ENCODE results near the gene LIMCH1. TPM values are rescaled to one million over a fixed set of nuclear protein-coding genes. Genes with fewer than 3 reads are reported as not detected.

Gene LIMCH1
- total RNA-seq, 1 donor from 2014 or later, result not detected

DNA sequence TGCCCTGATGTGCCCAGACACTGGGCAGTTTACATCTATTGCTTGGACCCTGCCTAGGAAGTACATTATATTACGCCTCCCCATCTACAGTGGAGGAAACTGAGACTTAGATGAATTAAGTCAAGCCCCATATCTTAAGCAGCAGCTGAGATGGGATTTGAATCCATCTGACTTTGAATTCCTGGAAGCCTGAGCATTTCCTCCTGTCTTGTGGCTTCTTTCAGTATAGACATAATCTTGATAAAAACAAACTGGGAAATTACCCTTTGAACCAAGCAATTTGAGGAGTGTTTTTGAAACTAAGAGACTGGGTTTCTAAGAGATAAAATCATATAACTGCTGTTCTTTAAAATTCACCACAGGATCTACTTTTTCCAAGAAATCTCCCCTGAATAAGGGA, 18.6 kb downstream of the LIMCH1 start:
- Mint-ChIP-seq H3K27ac (no peak overlapping the region), H3K9me3 (no peaks in the 10 kb centered on the region), H3K4me1 (ENCODE audit: low read depth) (no peaks in the 10 kb centered on the region), H3K27me3 (ENCODE audit: low read depth) (no peaks in the 10 kb centered on the region), H3K4me3 (ENCODE audit: low read depth) (no peak overlapping the region), H3K36me3 (ENCODE audit: low read depth) (no peaks in the 10 kb centered on the region)
- no peak for DNase-seq (ENCODE audit: low spot score)
- intact Hi-C loops (cut with micrococcal nuclease), result no loop called here

DNA sequence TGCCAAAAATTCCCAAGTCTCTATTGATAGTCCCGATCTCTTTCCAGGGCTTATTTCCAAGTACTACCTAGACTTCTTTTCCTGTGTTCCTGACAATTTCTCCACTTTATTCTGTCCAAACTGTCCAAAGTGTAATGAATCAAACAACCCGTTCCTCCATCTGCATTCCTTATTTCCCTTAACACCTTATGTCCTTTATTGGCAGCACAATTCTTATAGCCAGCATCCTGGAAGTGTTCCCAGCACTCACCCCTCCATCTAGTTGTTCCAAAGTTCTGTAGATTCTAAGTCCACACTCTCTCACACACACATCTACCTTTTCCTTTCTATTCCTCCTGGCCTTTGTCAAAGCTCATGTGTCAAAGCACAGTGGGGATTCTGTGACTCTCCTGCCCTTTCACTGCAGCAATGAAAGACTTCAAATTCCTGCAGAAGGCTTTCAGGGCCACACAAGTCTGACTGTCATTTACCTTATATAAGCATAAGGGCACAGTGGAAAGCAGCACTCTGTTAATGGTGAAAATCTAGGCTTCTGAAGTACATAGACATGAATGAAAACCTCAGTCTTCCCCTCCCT, 22.1 kb downstream of the LIMCH1 start:
- intact Hi-C loops (cut with micrococcal nuclease), result no loop called here

DNA sequence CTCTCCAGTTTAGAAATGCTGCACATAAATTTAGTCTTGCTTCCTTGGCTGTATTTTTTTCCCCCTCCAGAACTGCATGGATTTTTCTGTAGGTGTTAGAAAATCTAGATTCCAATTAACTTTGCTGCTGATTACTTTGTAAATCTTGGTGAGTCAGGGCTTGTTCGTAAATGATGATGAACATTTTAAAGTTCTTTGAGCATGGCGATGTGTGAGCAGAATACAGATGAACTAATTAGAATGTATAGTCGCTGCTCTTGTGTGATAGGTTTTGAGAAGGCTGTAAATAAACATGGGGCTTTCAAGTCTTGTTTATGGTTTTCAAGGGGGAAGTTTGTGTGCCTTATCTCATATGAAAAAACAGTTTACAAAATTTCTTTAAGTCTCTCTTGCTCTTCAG, 23.3 kb downstream of the LIMCH1 start:
- Mint-ChIP-seq H3K9me3 (no peaks in the 10 kb centered on the region), H3K27ac (no peak overlapping the region), H3K4me3 (ENCODE audit: low read depth) (no peak overlapping the region), H3K27me3 (ENCODE audit: low read depth) (no peaks in the 10 kb centered on the region), H3K4me1 (ENCODE audit: low read depth) (no peaks in the 10 kb centered on the region), H3K36me3 (ENCODE audit: low read depth) (no peaks in the 10 kb centered on the region)
- DNase-seq (ENCODE audit: low spot score), result no peak
- intact Hi-C loops (cut with micrococcal nuclease), result no loop called here

More for the DNA sequence above, 22.1 kb downstream of the LIMCH1 start:
- H3K27me3 Mint-ChIP-seq (ENCODE audit: low read depth), result no peaks in the 10 kb centered on the region
- no peaks in the 10 kb centered on the region for H3K9me3 Mint-ChIP-seq
- no peaks in the 10 kb centered on the region for H3K4me1 Mint-ChIP-seq (ENCODE audit: low read depth)
- no peak overlapping the region for H3K27ac Mint-ChIP-seq
- no peaks in the 10 kb centered on the region for H3K36me3 Mint-ChIP-seq (ENCODE audit: low read depth)
- DNase-seq (ENCODE audit: low spot score), result no peak
- H3K4me3 Mint-ChIP-seq (ENCODE audit: low read depth), result no peak overlapping the region

DNA sequence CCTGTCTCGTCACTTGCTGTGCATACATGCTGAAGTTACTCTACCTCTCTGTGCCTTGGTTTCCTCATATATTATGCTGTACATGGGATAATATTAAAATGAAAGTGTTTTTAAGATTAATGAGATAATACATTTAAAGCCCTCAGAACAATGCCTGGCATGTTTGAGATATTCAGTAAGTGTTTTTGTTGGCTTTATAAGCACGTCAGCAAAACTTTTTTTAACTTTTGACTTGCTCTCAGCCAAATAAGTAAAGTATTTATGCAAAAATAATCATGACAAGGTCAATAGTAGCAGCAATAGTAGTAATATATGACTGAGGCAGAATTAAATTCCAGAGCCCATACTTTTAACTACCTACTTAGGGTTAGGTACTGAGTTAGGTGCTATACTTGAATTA, 29.2 kb downstream of the LIMCH1 start:
- intact Hi-C loops (cut with micrococcal nuclease), result no loop called here
- H3K4me3 Mint-ChIP-seq (ENCODE audit: low read depth), result no peak overlapping the region

DNA sequence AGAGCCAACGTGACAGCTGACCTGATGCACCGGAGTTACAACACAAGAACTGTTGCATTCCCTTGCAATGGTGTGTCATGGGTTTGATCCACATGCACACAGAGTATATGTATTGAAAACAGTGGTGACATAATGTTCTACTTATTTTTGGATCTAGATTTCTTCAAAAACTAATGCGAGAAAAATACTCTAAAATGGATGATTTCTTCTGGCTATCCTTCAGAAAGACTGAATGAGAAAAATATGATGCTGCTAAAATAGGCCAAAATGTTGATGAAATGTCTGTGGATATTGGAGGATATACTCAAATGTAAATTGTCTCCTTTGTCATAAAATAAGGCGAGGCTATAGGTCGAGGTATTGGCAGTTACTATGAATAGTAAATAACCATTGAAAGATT, 30.4 kb downstream of the LIMCH1 start:
- intact Hi-C loops (cut with micrococcal nuclease), result no loop called here
- Mint-ChIP-seq H3K36me3 (ENCODE audit: low read depth) (no peaks in the 10 kb centered on the region), H3K27me3 (ENCODE audit: low read depth) (no peaks in the 10 kb centered on the region), H3K27ac (no peak overlapping the region), H3K4me1 (ENCODE audit: low read depth) (no peaks in the 10 kb centered on the region), H3K9me3 (no peaks in the 10 kb centered on the region), H3K4me3 (ENCODE audit: low read depth) (no peak overlapping the region)
- no peak for DNase-seq (ENCODE audit: low spot score)

More for the DNA sequence above, 29.2 kb downstream of the LIMCH1 start:
- Mint-ChIP-seq H3K27me3 (ENCODE audit: low read depth) (no peaks in the 10 kb centered on the region), H3K27ac (no peak overlapping the region), H3K36me3 (ENCODE audit: low read depth) (no peaks in the 10 kb centered on the region), H3K4me1 (ENCODE audit: low read depth) (no peaks in the 10 kb centered on the region), H3K9me3 (no peaks in the 10 kb centered on the region)
- no peak for DNase-seq (ENCODE audit: low spot score)

DNA sequence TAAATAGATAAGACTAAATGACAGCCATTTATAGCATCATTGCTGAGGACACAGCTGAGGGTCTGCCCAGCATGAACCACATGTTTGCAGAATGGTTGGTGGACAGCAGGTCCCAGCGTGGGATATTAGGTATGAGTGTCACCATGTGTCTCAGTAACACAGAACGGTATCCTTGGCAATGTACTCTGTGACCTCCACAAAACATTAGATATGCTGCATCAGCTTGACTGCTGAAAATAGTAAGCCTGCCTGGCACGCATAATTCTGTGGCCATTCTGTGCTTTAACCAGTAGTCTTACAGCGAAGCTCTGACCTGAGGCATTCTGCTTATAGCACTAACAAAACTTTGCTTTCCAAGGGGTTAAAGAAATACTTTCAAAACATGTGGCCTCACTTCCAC, 32.0 kb downstream of the LIMCH1 start:
- Mint-ChIP-seq H3K4me3 (ENCODE audit: low read depth) (no peak overlapping the region), H3K4me1 (ENCODE audit: low read depth) (no peaks in the 10 kb centered on the region), H3K27ac (no peak overlapping the region), H3K36me3 (ENCODE audit: low read depth) (no peaks in the 10 kb centered on the region), H3K9me3 (no peaks in the 10 kb centered on the region), H3K27me3 (ENCODE audit: low read depth) (no peaks in the 10 kb centered on the region)
- intact Hi-C loops (cut with micrococcal nuclease), result no loop called here
- DNase-seq (ENCODE audit: low spot score), result no peak

DNA sequence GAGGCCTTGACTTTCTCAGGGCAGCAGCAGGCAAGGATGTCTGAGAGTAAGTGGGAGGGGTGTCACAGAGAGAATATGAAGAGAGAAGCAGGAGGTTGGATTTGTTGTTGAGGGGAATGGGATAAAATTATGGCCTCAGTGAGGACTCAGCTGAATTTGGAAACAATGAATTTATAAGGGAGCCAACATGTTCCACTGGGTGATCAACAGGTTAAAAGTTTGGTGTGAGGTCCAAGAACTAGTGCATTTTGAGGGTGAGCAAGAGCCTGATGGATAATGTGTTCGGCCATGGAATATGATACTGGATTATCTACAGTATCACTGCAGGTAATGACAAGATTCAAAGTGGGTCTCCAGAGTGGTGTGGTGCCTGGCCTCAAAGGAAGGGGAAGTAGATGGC, 33.5 kb downstream of the LIMCH1 start:
- intact Hi-C loops (cut with micrococcal nuclease), result no loop called here
- H3K36me3 Mint-ChIP-seq (ENCODE audit: low read depth), result no peaks in the 10 kb centered on the region
- no peak for DNase-seq (ENCODE audit: low spot score)
- no peak overlapping the region for H3K4me3 Mint-ChIP-seq (ENCODE audit: low read depth)
- no peak overlapping the region for H3K27ac Mint-ChIP-seq
- H3K9me3 Mint-ChIP-seq, result no peaks in the 10 kb centered on the region
- no peaks in the 10 kb centered on the region for H3K4me1 Mint-ChIP-seq (ENCODE audit: low read depth)
- H3K27me3 Mint-ChIP-seq (ENCODE audit: low read depth), result no peaks in the 10 kb centered on the region

DNA sequence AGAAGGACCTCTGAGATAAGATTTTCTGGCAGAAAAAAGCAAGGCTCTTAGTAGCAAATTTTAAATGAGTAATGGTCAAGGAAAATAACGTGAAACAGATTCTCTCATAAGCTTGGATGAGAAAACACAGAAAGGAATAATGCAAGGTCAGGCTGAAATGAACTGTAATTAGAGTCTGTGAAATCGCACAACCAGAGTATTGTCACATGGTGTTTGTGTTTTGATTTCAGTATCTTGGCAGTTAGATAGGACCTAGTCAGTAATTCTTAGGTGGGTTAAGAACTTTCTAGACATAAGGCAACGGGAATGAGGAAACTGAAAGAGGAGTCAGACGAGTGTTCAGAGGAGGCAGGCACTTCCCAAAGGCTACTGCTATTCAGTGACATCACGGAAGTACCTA, 34.6 kb downstream of the LIMCH1 start:
- Mint-ChIP-seq H3K27ac (no peak overlapping the region), H3K9me3 (no peaks in the 10 kb centered on the region), H3K4me1 (ENCODE audit: low read depth) (no peaks in the 10 kb centered on the region), H3K4me3 (ENCODE audit: low read depth) (no peak overlapping the region), H3K36me3 (ENCODE audit: low read depth) (no peaks in the 10 kb centered on the region), H3K27me3 (ENCODE audit: low read depth) (no peaks in the 10 kb centered on the region)
- intact Hi-C loops (cut with micrococcal nuclease), result no loop called here
- DNase-seq (ENCODE audit: low spot score), result no peak

DNA sequence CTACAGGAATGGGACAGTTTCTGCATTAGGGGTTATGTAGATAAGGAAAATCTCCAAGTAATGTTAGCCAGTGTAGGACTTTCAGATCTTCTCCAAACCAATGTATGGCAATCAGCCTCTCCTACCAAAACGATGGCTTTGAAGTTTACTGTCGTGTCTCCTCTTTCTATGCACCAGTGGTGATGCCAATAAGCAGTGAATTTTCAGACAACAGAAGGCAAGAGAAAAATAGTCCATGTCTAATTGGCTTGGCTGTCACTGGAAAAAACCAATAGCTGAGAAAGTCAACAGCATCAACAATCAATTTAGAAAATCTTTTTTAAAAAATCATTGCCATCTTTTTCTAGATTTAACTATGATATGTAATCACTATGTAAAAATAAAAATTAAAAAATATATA, 35.0 kb downstream of the LIMCH1 start:
- DNase-seq (ENCODE audit: low spot score), result no peak
- H3K27ac Mint-ChIP-seq, result no peak overlapping the region
- H3K36me3 Mint-ChIP-seq (ENCODE audit: low read depth), result no peaks in the 10 kb centered on the region
- H3K27me3 Mint-ChIP-seq (ENCODE audit: low read depth), result no peaks in the 10 kb centered on the region
- H3K4me1 Mint-ChIP-seq (ENCODE audit: low read depth), result no peaks in the 10 kb centered on the region
- intact Hi-C loops (cut with micrococcal nuclease), result no loop called here
- H3K9me3 Mint-ChIP-seq, result no peaks in the 10 kb centered on the region
- no peak overlapping the region for H3K4me3 Mint-ChIP-seq (ENCODE audit: low read depth)

DNA sequence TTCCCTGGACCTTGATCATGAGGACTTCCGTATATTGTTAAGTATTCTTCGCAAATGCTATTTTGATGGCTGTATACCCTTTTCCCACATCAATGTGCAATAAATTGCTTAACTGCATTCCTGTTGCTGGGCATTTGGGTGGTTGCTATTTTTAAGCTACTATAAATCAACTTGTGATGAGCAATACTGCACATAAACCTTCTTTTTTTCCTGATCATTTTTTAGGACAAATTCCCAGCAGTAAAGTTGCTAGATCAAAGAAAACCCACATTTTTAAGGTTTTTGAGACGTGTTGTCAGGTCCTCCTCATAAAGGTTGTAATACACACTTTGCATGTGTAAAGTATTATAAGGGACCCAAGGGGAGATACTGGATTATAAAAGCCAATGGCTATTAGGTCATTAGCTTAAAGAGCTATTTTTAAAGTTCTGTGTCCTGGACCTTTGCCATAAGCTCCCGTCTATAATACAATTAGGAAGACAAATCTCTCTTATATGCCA, 35.6 kb downstream of the LIMCH1 start:
- no peaks in the 10 kb centered on the region for H3K4me1 Mint-ChIP-seq (ENCODE audit: low read depth)
- DNase-seq (ENCODE audit: low spot score), result no peak
- H3K36me3 Mint-ChIP-seq (ENCODE audit: low read depth), result no peaks in the 10 kb centered on the region
- no peak overlapping the region for H3K27ac Mint-ChIP-seq
- intact Hi-C loops (cut with micrococcal nuclease), result no loop called here
- no peaks in the 10 kb centered on the region for H3K27me3 Mint-ChIP-seq (ENCODE audit: low read depth)
- H3K9me3 Mint-ChIP-seq, result no peaks in the 10 kb centered on the region
- no peak overlapping the region for H3K4me3 Mint-ChIP-seq (ENCODE audit: low read depth)

DNA sequence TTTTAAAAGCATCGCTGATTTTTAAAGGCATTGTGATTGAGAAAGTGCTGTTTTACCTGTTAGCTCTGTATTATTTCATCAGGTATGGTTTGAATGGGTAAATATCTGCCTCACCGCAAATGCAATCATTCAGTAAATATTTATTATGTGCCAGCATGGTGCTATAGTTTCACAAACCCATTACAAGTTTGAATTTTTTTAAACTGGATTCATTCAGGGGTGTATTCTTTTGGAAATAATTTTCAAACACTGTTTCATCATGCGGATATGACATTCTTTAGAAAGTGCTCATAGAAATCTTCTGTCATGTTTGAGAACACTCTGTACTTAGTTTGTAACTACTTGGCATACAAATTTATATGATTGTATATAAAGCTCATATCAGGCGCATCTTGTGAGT, 37.2 kb downstream of the LIMCH1 start:
- no peak for DNase-seq (ENCODE audit: low spot score)
- H3K4me3 Mint-ChIP-seq (ENCODE audit: low read depth), result no peak overlapping the region
- no peaks in the 10 kb centered on the region for H3K4me1 Mint-ChIP-seq (ENCODE audit: low read depth)
- no peaks in the 10 kb centered on the region for H3K9me3 Mint-ChIP-seq
- intact Hi-C loops (cut with micrococcal nuclease), result no loop called here
- H3K27me3 Mint-ChIP-seq (ENCODE audit: low read depth), result no peaks in the 10 kb centered on the region
- H3K27ac Mint-ChIP-seq, result no peak overlapping the region
- no peaks in the 10 kb centered on the region for H3K36me3 Mint-ChIP-seq (ENCODE audit: low read depth)

DNA sequence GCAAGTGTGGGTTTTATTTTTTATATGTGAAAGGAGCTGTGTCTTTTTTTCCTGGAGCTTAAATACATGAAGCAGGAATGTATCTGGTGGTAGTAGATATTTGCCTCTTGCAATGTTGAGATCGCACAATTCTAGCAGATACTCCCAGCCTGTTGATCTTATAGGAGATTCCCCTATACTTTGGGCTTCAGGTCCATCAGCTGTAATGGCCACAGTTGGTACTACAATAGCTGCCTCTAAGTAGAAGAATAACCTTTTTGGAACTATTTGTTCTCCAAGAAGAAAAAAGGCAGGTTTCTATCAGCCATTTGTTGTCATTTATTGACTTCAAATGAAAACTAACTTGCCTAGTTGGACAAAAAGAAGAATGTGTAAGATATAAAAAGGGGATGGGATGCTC, 37.7 kb downstream of the LIMCH1 start:
- Mint-ChIP-seq H3K4me3 (ENCODE audit: low read depth) (no peak overlapping the region), H3K27ac (no peak overlapping the region), H3K36me3 (ENCODE audit: low read depth) (no peaks in the 10 kb centered on the region), H3K4me1 (ENCODE audit: low read depth) (no peaks in the 10 kb centered on the region), H3K9me3 (no peaks in the 10 kb centered on the region), H3K27me3 (ENCODE audit: low read depth) (no peaks in the 10 kb centered on the region)
- intact Hi-C loops (cut with micrococcal nuclease), result no loop called here
- no peak for DNase-seq (ENCODE audit: low spot score)

DNA sequence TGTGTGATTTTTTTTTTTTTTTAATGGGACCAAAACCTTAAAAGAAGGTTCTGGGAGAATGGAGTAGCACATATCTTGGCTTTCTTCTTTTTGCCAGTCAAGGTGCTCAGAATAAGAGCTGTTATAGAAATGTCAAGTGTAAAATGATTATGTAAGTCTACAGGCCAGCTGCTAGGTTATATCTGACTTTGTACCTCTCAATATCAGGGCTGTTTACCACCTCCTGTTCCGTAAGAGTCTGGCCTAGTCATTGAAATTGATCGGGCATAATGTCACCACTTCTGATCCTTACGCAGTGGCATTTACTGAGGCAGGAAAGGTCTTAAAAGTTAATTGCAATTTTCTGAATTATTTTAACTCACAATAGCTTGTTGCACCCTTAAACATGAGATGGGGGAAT, 41.1 kb downstream of the LIMCH1 start:
- Mint-ChIP-seq H3K4me3 (ENCODE audit: low read depth) (no peak overlapping the region), H3K36me3 (ENCODE audit: low read depth) (no peaks in the 10 kb centered on the region), H3K27me3 (ENCODE audit: low read depth) (no peaks in the 10 kb centered on the region), H3K27ac (no peak overlapping the region), H3K4me1 (ENCODE audit: low read depth) (no peaks in the 10 kb centered on the region), H3K9me3 (no peaks in the 10 kb centered on the region)
- DNase-seq (ENCODE audit: low spot score), result no peak
- intact Hi-C loops (cut with micrococcal nuclease), result no loop called here

DNA sequence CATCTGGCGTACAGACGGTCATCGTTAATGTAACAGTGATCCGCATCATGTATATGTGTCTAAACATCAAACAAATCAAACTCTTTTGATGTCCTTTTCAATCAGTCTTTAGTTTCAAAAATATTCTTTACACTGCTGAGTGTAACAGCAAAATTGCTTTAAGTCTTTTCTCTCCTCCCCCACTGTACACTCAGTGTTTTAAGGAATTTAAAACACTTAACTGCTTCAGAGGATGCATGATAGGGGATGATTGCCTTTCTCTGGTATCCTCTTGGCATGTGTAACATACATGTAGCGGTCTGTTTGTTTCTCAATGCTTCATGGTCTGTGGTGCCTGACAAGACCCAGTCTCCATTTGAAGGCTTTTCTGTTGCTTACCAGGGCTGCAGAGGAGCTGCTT, 41.6 kb downstream of the LIMCH1 start:
- intact Hi-C loops (cut with micrococcal nuclease), result no loop called here
- H3K4me3 Mint-ChIP-seq (ENCODE audit: low read depth), result no peak overlapping the region
- DNase-seq (ENCODE audit: low spot score), result no peak
- no peak overlapping the region for H3K27ac Mint-ChIP-seq
- no peaks in the 10 kb centered on the region for H3K36me3 Mint-ChIP-seq (ENCODE audit: low read depth)
- H3K4me1 Mint-ChIP-seq (ENCODE audit: low read depth), result no peaks in the 10 kb centered on the region
- H3K9me3 Mint-ChIP-seq, result no peaks in the 10 kb centered on the region
- H3K27me3 Mint-ChIP-seq (ENCODE audit: low read depth), result no peaks in the 10 kb centered on the region
